OCI-LY7 (cell line): ENCODE measurements around the gene SFI1.

ENCODE experiments used
- CTCF ChIP-seq: fragments of 200-600 bp; sonication (generic); conservative IDR thresholded peaks from 2 replicates; pipeline ENCODE4 v1.5.1; 2014; ENCODE audit warnings: mild to moderate bottlenecking, antibody characterized with exemption, low read length, moderate library complexity, mixed read lengths
- EZH2phosphoT487 ChIP-seq: fragments of 200-600 bp; sonication (generic); IDR thresholded peaks from 2 replicates; pipeline ENCODE4 v1.6.1; 2018; ENCODE audit warnings: low read depth, borderline replicate concordance, mild to moderate bottlenecking, mixed run types, antibody characterized with exemption, low read length, moderate library complexity, mixed read lengths

- TF ChIP-seq CTCF = no peak
- no peak for TF ChIP-seq EZH2phosphoT487
Observed at GRCh38 chr22:31653944-31654343, 157.6 kb downstream of the SFI1 start.
